ENCODE measurements around the gene SYNPO2. TPM values are rescaled to one million over a fixed set of nuclear protein-coding genes. Genes with fewer than 3 reads are reported as not detected.

The SYNPO2 gene
- total and polyA plus RNA-seq, 2 of the 13 experiments (the other 11 are each of a cell fraction or from before 2014, with no cell fraction given), result not detected

DNA sequence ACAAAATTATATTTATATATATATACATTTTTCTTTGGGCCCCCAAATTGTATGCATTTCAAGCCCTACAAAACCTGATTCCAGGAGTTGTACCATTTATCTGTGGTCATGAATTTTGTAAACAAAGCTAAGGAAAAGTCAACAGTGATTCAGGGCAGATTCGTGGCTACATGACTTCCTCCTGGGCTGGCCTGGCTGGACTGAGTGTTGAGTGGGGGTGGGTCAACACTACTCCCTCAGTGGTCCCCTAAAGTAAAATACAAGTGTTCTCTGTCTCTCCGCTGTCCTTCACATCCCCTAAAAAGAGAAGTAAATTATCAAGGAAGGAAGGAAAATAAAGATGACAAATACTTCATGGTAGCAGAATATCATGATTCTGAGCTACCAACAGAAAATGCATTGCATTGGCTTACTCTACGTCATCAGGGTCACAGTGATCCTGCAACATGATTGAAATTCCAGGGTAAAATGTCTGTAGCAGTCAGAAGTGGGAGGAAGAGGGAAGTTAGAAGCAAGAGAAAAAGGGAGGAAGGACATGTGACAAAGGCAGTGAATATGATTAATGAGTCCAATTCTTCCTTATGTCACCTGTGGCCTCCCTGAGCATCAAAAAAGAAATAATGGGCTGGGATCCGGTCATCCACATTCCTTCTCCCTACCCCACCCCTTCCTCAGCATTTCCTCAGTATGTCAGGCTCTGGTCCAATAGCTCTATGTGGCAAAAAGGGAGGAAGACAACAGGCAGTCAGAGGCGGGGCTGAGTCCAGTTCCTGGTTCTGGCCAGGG is 204.6 kb downstream of the SYNPO2 start (continued):
- peak in 1 of 2 experiments; percentile 51; a peak in 1 of 4 replicates for TF ChIP-seq EP300 (IDR thresholded peaks at IDR 0.05; ENCODE audit: low read depth in 2 of 2, low read length in 2 of 2)
- TF ChIP-seq EP300 (CRISPR knock-in tag; IDR thresholded peaks at IDR 0.05; ENCODE audit: borderline replicate concordance), result no peak
- TF ChIP-seq HOXA5 (CRISPR knock-in tag; IDR thresholded peaks at IDR 0.05), result no peak
- no peak for TF ChIP-seq MZF1 (CRISPR knock-in tag; IDR thresholded peaks at IDR 0.05; ENCODE audit: borderline replicate concordance)
- TF ChIP-seq ZNF678 (CRISPR knock-in tag; IDR thresholded peaks at IDR 0.05), result no peak
- TF ChIP-seq FOXA3 (CRISPR knock-in tag; IDR thresholded peaks at IDR 0.05), result peak; percentile 80
- no peak for TF ChIP-seq KMT2B (CRISPR knock-in tag; IDR thresholded peaks at IDR 0.05)
- no peak for TF ChIP-seq ZNF546 (CRISPR knock-in tag; conservative IDR thresholded peaks at IDR 0.05)
- TF ChIP-seq ZFY (CRISPR knock-in tag; IDR thresholded peaks at IDR 0.05), result no peak
- no peak for TF ChIP-seq ZBTB38 (CRISPR knock-in tag; IDR thresholded peaks at IDR 0.05)
- TF ChIP-seq ZNF431 (CRISPR knock-in tag; IDR thresholded peaks at IDR 0.05; ENCODE audit: borderline replicate concordance, low read depth), result no peak
- no peak for TF ChIP-seq ONECUT2 (CRISPR knock-in tag; IDR thresholded peaks at IDR 0.05)
- TF ChIP-seq, protein P1, sequence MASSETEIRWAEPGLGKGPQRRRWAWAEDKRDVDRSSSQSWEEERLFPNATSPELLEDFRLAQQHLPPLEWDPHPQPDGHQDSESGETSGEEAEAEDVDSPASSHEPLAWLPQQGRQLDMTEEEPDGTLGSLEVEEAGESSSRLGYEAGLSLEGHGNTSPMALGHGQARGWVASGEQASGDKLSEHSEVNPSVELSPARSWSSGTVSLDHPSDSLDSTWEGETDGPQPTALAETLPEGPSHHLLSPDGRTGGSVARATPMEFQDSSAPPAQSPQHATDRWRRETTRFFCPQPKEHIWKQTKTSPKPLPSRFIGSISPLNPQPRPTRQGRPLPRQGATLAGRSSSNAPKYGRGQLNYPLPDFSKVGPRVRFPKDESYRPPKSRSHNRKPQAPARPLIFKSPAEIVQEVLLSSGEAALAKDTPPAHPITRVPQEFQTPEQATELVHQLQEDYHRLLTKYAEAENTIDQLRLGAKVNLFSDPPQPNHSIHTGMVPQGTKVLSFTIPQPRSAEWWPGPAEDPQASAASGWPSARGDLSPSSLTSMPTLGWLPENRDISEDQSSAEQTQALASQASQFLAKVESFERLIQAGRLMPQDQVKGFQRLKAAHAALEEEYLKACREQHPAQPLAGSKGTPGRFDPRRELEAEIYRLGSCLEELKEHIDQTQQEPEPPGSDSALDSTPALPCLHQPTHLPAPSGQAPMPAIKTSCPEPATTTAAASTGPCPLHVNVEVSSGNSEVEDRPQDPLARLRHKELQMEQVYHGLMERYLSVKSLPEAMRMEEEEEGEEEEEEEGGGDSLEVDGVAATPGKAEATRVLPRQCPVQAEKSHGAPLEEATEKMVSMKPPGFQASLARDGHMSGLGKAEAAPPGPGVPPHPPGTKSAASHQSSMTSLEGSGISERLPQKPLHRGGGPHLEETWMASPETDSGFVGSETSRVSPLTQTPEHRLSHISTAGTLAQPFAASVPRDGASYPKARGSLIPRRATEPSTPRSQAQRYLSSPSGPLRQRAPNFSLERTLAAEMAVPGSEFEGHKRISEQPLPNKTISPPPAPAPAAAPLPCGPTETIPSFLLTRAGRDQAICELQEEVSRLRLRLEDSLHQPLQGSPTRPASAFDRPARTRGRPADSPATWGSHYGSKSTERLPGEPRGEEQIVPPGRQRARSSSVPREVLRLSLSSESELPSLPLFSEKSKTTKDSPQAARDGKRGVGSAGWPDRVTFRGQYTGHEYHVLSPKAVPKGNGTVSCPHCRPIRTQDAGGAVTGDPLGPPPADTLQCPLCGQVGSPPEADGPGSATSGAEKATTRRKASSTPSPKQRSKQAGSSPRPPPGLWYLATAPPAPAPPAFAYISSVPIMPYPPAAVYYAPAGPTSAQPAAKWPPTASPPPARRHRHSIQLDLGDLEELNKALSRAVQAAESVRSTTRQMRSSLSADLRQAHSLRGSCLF (CRISPR knock-in tag; IDR thresholded peaks at IDR 0.05; ENCODE audit: borderline replicate concordance), result no peak
- no peak for TF ChIP-seq ZNF350 (CRISPR knock-in tag; IDR thresholded peaks at IDR 0.05; ENCODE audit: borderline replicate concordance, low read depth)
- no peak for TF ChIP-seq ZFP36L2 (CRISPR knock-in tag; IDR thresholded peaks at IDR 0.05)
- TF ChIP-seq ZNF878 (CRISPR knock-in tag; IDR thresholded peaks at IDR 0.05), result no peak
- TF ChIP-seq ZNF616 (CRISPR knock-in tag; IDR thresholded peaks at IDR 0.05; ENCODE audit: low read depth), result no peak
- peak; percentile 54; the same call in 1 of the 2 replicates for TF ChIP-seq ZNF644 (CRISPR knock-in tag; IDR thresholded peaks at IDR 0.05; ENCODE audit: low read depth)
- TF ChIP-seq, protein P2, sequence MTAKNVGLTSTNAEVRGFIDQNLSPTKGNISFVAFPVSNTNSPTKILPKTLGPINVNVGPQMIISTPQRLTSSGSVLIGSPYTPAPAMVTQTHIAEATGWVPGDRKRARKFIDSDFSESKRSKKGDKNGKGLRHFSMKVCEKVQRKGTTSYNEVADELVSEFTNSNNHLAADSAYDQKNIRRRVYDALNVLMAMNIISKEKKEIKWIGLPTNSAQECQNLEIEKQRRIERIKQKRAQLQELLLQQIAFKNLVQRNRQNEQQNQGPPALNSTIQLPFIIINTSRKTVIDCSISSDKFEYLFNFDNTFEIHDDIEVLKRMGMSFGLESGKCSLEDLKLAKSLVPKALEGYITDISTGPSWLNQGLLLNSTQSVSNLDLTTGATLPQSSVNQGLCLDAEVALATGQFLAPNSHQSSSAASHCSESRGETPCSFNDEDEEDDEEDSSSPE (CRISPR knock-in tag; IDR thresholded peaks at IDR 0.05), result no peak

Measured in HepG2 (cell line).